NCI-H82 (cell line): ENCODE results near the gene BAD.

ENCODE experiments used
- DNase-seq: peaks from one replicate; lab custom pipeline; 2025; lab: John Stamatoyannopoulos, UW

Gene BAD

DNA sequence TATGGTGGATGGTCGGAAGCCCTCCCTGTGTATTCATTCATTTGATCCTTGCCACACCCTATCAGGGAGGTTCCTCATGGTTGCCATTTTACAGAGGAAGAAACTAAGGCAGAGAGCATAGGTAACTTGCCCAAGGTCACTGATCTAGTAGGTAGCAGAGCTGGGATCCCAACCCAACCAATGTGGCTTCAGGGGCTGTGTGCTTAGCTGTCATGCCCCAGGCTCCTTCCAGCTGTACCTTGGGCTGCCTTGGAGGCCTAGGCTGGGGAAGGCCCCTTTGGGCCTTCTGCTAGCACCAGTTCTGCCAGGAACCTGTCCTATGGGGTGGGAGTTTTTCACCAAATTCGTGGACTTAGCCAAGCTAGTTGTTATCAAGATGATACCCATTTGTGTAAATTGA, 8.6 kb downstream of the BAD start:
- DNase-seq: no peak

DNA sequence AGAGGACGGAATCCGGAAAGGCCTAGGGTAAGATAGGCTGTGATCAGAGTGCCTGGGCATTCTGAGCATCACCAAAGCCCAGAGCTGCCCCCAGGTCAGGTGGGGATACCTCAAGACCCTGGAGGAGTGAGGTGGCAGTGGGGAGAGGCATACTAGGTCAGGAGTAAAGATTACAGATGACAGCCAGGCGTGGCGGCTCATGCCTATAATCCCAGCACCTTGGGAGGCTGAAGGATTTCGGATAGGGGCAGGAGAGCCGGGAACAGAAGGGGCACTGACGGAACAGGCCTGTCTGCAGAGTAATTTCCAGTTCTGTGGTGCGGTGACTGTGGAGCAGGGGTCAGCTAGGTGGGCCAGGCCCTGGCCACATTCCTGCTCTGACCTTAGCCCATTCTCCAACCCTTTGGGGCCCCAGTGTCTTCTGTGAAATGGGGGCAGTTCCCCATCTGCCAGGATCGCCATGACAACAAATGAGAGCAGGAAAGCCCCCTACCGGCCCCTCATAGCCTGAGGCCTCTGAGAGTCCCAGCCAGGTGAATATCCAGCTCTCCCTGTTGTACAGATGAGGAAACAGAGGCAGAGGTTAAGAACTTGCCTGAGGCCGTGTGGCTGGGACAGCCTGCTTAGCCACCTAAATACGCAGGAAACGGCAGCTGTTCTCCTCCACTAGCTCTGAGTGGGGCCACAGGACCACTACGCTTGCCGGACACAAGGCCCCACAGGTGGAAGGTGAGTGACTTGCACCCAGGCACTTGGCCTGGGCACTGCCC, 9.2 kb downstream of the BAD start:
- peak; percentile 38 for DNase-seq

DNA sequence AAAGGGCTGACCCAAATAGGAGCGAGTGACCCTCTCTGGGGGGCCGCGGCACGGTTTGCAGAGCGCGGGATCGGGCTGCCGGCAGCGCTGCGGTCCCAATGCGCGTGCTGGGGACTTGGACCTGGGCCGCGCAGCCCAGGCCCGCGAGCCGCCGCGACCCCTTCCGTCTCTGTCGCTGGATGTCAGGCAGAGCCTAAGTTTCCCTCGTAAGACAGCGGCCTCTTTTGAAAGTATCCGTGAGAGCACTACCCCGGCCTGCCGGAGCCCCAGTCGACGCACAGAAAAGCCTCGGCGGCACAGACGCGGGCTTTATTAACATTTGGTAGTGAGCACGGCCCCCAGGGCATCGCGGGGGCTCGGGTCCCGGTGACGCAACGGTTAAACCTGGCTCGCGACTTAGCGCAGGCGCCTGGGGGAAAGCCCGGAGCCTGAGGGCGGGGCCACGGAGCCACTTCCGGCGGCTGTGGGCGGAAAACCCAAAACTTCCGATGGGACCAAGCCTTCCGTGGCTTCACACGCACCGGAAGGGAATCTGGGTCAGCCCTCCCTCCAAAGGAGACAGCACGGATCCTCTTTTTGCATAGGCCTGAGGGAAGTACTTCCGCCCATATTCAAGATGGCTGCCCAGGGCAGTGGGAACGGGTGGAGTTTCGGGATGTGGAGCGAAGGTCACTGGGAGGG, 14.8 kb downstream of the BAD start:
- DNase-seq: peak; percentile 99

GRCh38 chr11:64268893-64269539, 15.4 kb downstream of the BAD start:
- peak; percentile 57 for DNase-seq

DNA sequence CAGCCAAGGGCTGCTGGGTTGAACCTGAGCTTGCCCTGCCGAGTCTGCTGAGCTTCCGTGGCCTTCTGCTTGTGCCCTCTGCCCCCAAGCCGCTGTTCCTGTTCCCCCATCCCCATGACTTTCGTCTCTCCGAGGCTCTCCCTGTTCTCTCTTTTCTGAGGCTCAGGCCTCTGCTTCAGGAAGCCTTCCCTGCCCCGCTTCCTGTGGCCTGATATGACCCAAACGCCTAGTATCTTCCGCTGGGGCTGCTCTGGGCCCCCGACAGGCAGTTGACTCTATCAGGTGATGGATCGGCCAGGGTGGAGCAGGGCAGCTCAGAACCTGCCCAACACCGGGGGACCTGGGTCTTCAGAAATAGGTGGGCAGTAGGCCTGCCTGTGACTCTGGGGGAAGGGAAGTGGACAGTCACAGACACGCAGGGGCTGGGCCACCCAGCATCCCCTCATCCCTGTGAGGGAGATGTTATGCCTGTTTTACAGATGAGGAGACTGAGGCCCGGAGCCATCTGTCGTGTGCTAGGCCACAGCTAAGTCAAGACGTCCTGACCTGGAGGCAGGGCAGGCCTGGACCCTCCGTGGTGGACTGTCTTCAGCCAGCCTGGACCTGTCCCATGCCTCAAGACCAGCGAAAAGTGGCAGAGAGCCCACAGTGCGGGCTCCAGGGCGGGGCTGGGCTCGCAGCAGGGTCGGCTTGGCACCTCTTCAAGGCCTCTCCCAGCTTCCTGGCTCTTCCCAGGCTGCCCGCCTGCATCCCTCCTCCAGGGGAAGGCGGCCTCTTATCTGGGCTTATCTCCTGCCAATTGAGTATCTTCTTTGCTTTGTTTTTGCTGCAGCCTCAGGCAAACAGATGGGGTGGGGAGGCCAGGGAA, 16.2 kb downstream of the BAD start:
- DNase-seq: peak; percentile 71

- DNase-seq: no peak
These were observed 17.1 kb downstream of the BAD start for GRCh38 chr11:64267207-64267945.

DNA sequence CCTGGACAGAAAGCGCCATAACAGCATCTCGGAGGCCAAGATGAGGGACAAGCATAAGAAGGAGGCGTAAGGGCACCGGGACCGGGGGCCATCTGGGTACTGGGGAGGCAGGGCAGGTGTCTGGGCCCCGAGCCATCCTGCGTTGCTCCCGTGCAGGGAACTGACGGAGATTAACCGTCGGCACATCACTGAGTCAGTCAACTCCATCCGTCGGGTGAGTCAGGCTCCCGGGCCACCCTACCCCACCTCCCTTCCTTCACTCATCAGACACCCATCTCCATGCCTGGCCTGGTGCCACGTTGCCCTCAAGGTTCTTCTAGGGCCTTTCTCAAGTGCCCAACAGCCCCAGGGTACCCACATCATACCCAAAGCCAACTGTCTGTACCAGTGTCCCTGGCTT, 18.1 kb downstream of the BAD start:
- DNase-seq: no peak

DNA sequence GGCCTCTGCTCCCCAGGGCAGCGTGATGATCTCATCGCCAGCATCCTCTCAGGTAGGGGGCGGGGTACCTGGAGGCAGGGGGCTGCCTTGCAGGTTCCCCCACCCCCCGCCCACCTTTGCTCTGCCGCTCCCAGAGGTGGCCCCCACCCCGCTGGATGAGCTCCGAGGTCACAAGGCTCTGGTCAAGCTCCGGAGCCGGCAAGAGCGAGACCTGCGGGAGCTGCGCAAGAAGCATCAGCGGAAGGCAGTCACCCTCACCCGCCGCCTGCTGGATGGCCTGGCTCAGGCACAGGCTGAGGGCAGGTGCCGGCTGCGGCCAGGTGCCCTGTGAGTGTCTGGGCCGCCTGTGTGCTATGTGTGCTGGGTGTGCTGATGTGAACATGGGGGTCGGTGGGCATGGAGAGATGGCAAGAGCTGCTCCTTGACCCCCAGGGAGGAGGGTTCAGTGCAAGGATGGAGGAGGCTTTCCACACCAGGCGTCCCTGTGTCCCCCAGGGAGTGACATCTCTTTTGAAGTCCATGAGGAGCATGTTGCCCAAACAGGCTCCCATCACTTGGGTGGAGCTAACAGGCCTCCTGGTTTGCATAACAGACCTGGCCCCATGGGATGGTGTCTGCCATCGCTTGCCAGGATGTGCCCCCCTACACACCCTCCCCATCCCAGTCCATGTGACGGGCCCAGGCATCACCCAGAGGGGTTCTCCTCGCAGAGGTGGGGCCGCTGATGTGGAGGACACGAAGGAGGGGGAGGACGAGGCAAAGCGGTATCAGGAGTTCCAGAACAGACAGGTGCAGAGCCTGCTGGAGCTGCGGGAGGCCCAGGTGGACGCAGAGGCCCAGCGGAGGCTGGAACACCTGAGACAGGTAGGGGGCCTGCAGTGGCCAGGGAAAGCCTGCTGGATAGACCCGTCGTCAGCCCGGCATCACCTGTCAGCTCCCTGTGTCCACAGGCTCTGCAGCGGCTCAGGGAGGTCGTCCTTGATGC, 19.0 kb downstream of the BAD start:
- no peak for DNase-seq

DNA sequence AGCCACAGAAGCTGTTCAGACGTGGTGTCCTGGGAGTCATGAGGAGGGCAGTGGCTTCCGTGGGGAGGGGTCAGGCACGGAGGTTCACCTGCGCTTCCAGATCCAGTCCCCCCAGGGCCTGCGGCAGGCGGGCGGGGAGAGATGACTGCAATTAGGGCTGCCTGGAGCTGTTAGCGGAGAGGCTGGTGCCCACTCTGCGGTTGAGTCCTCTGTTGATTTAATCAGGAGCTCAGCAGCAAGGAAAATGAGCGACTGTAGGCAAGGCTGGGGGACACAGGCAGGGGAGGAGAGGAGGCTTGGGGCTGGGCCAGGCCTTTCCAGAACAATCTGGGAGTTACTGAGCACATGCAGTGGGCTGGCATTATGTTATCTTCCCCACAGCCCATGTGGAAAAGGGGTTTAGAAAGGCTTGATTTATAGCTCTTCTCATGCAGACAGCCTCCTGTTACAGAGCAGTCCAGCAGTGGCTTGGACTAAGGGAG, 20.1 kb downstream of the BAD start:
- no peak for DNase-seq

- DNase-seq: no peak
These were observed 20.5 kb downstream of the BAD start for GRCh38 chr11:64263947-64264317.

DNA sequence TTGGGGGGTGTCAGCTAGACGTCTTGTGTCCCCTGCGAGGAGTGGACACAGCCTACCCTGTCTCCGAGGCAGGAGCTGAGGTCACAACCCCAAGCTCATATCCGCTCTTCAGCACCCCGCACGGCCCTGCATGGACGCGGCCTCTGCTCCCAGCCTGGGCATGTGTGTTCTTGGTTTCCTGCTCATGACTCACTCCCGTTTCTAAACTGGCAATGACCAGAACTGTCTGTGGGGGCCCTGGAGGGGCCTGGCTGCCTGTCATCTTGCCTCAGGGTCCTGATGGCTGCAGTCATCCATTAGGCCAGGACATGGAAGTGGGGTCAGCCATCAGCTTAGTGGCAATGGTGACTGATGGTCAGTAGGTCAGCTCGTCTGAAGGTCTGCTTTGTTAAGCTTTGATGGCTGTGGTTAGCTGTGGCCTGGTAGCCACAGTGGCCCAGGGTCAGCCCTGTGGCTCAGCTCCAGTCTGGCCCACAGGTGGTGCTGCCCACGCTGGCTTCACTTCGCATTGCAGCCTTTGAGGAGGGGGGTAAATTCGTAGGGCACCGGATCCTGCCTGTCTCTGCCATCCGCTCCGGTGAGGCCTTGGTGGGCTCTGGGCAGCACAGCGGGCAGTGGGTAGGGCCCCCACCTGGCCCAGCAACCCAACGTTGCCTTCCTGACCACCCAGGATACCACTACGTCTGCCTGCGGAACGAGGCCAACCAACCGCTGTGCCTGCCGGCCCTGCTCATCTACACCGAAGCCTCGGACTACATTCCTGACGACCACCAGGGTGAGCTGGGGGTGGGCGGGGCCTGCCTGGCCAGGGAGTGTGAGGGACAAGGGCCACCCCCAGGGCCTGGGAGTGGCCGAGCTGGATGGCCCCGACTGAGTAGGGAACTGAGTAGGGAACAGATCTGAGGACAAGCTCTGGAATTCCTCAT, 21.2 kb downstream of the BAD start:
- no peak for DNase-seq

- no peak for DNase-seq
These were observed 22.0 kb downstream of the BAD start for GRCh38 chr11:64262271-64263002.

GRCh38 chr11:64261556-64262080, 22.8 kb downstream of the BAD start:
- no peak for DNase-seq

DNA sequence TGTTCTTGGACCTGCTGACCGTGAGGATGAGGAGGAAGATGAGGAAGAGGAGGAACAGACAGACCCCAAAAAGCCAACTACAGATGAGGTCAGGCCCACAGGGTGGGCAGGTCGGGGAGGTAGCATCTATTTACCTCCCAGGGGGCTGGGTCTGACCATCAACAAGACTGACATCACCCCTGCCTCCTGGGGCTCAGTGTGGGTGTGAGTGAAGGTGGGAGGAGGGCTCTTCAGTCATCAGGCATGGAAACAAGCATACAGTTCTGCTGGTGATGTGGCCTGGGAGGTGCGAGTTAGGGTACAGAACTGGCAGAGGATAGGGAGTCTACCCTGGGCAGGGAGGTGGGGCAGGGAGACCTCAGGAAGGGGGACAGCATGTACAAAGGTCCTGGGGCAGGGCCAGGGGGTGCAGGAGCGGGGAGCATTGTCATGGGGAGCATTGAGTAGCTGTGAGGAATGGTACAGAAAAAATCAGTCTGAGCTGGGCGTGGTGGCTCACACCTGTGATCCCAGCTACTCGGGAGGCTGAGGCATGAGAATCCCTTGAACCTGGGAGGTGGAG, 24.2 kb downstream of the BAD start:
- no peak for DNase-seq

DNA sequence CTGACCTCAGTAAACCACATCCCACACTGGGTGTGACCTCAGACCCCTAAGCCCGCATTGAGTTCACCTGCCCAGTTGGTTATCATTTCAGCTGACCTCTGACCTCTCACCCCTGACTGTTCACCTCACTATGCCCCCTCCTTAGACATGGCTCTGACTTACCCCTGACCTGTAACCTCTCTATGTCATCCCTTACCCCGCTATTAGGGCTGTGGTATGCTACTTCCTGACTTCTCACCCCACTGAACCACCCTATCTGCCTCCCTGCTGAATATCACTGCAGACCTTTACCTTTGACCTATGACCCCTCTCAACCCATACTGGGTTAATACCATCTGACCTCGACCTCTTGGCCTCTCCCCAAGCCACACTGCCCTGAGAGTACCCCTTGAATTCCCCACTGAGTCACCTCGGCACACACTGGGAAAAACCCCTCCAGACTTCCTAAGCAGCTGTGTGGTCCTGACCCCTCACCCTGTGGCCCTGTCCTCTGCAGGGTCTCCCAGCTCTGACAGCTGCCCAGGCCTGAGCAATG, 24.9 kb downstream of the BAD start:
- no peak for DNase-seq

DNA sequence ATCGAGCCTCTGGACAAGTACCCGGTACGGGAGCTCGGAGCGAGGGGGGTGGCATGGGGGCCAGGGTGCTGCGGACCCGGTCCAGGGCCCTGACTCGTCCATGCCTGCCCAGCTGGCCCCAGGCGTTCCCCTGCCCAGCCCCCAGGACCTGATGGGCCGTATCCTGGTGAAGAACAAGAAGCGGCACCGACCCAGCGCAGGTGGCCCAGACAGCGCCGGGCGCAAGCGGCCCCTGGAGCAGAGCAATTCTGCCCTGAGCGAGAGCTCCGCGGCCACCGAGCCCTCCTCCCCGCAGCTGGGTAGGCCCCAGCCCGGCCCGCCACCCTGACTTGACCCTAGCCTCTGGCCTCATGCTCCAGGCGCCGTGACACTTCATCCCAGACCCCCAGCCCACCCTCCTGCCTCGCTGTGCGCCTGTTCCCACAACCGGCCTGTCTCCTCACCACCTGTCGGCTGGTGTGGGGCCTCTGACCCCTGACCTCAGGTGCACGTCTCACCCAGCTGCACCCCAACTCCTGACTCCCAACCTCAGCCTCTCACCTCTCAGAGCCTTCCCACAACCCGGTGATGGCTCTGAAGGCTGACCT, 25.4 kb downstream of the BAD start:
- no peak for DNase-seq

DNA sequence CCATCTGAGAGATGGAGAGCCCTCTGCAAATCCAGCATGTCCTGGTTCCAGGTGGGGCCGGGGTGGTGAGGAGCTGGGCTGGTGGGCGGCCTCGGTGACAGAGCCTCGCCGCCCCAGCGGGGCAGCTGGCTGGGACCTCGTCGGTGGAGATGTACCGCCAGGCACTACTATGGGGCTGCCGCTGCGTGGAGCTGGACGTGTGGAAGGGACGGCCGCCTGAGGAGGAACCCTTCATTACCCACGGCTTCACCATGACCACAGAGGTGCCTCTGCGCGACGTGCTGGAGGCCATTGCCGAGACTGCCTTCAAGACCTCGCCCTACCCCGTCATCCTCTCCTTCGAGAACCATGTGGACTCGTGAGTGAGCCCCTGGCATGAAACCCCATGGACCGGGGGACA, 26.1 kb downstream of the BAD start:
- DNase-seq: no peak
